Lower leg skin (tissue), 3 donors: ENCODE data around the gene C6orf62.

ENCODE experiments used
- CTCF ChIP-seq, 3 donors: fragments of 450-650 bp; IDR thresholded peaks; one replicate each; pipeline ENCODE4 v1.5.1; 2016; ENCODE audit warnings: antibody characterized with exemption in 3 of 3, mild to moderate bottlenecking in 3 of 3, moderate library complexity in 2 of 3
- POLR2A ChIP-seq, 2 donors: fragments of 450-650 bp; IDR thresholded peaks; one replicate each; pipeline ENCODE4 v1.6.1; 2016 to 2017; ENCODE audit warnings: antibody characterized with exemption in 2 of 2, mild to moderate bottlenecking in 1 of 2, moderate library complexity in 1 of 2

GRCh38 chr6:24720131-24720603 lies 1.2 kb upstream of the C6orf62 start:
- TF ChIP-seq CTCF (IDR thresholded peaks at IDR 0.05), result no peak
- TF ChIP-seq POLR2A (IDR thresholded peaks at IDR 0.05), result no peak
